AG20443 (cell line): ENCODE results near the gene ABHD18.
"Not testable (repeated sequence)": the region's sequence is repeated elsewhere in the genome, so short reads cannot be mapped to it uniquely, and the experiment has no call there.

Experiments
- DNase-seq: peaks from one replicate; pipeline ENCODE4 v3.0.0; 2012; ENCODE audit warnings: low spot score, mixed read lengths

ABHD18 gene

DNA sequence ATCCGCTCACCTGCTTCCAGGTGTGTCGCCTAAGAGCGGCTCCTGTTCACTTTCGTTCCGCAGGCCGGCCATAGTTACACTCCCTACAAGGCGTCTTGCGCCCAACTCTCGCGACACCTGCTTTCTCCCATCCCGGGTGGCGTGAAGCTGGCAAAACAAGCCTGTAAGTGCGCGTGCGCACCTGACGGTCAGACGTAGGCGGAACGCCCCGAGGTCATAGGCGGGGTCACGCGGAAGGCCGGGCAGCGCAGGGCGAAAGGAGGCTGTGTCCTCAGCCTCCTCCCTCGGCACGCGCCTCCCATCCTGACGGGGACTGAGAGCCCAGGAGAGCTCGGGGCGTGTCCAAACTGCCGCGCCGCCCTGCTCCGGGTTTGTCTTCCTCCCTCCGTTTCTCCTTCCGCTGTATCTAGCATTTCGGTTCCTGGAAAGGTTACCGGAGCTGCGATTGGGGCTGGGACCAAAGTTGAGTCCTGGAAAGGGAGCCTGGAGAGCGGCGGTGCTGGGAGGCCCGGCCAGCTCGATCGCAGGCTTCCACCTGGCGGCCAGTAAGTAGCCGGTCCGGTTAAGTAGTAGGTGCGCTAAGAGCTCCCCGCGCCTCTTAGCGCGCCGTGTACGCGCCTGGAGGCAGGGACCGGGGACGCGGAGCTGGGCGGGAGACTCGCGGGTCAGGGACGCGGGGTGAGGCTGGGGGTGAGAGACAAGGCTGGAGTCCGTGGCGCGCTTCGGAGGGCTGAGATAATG lies at the start of gene ABHD18, which contains the start of gene MFSD8:
ABHD18 (plus strand) TSS at position 345 of the 741 bp plus-strand sequence. CDS start 17,550 bp downstream, outside the sequence.
MFSD8 (minus strand) TSS at position 112 of the 741 bp plus-strand sequence; CDS start at position 72, 40 bp downstream.
- DNase-seq = peak; percentile 98

DNA sequence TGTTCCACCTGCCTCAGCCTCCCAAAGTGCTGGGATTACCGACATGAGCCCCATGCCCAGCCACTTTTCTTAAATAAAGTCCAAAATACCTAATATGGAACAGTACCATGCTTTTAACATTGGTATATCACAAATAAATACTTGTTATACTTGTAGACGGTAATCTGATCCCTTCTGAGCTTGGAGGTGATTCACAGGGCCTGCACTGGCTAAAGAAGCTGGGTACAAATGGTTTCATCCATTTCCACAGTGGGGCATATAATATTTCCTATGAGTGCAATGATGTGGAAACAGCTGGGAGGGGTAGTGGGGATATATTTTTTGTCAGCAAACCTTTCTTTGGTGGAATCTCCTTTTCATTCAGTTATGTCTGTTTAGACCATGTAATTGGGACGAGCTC lies 48.7 kb upstream of the ABHD18 start:
- DNase-seq = no peak

GRCh38 chr4:127917151-127917550 lies 48.1 kb upstream of the ABHD18 start:
- DNase-seq = no peak

DNA sequence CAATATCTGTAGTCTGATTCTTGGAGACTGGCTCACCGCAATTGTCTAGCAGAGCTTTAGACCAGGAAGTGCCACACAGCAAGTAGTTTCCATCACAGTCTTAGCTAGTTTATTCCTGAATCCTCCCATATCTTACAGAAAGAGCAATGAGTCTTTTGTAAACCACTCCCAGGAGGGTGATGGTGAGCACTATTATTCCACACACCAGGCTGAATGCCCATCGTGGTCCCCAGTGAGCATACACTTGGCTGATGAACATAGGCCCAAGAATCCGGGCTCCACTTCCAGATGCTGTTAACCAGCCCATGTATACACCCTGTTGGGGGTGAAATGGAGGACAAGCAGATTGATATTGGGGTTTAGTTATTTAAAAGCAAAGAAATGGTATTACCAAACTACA lies 44.7 kb upstream of the ABHD18 start:
- DNase-seq = no peak

DNA sequence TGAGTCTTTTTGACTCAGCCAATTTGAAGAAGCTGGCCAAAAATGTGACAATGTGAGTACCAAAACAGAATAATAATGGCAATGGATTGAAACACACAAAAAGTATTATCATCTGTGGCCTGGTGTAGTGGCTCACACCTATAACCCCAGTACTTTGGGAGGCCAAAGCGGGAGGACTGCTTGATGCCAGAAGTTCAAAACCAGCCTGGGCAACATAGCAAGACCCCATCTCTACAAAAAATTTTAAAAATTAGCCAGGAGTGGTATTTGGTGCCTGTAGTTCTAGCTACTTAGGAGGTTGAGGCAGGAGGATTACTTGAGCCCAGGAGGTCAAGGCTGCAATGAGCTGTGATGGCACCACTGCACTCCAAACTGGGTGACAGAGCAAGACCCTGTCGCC lies 43.0 kb upstream of the ABHD18 start:
- no peak for DNase-seq

GRCh38 chr4:127925720-127926119 lies 39.5 kb upstream of the ABHD18 start:
- not testable (repeated sequence) for DNase-seq

DNA sequence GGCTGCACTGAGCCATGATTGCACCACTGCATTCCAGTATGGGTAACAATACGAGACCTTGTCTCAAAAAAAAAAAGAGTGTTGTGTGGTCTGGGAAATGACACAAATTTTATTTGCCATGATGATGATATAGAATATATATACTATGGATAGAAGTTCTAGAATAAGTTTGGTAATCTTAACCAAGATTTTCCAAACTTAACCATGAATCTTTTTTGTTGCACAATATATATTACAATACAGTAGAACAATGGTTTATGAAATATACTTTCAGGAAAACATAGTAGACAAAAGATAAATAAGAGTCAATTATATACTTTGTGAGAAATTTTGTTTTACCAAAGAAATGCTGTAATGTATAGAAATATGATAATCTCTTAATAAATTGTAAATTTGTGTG lies 35.0 kb upstream of the ABHD18 start:
- DNase-seq = no peak

- not testable (repeated sequence) for DNase-seq
Observed at GRCh38 chr4:127931836-127932235, 33.4 kb upstream of the ABHD18 start.

GRCh38 chr4:127936974-127937373 lies 28.2 kb upstream of the ABHD18 start:
- DNase-seq = peak; percentile 39

- no peak for DNase-seq
Observed at GRCh38 chr4:127957105-127957504, 8.1 kb upstream of the ABHD18 start.

DNA sequence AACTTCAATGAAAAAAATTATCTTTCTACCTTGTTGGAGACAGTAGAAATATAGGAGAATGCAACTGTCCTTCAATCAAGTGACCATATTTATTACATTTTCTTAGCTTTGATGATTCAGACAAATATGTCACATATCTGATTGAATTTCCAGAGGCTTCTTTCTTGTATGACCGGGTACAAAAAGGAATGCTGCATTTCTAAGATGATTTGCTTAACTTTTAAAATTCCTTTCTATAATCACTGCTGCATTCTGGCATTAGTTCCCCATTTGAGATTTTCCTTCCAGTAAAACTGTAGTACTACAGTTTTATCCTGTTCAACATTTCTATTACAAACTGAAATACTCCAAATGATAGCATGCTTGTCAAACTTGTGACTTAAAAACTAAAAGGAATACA lies 5.4 kb upstream of the ABHD18 start:
- DNase-seq = no peak

DNA sequence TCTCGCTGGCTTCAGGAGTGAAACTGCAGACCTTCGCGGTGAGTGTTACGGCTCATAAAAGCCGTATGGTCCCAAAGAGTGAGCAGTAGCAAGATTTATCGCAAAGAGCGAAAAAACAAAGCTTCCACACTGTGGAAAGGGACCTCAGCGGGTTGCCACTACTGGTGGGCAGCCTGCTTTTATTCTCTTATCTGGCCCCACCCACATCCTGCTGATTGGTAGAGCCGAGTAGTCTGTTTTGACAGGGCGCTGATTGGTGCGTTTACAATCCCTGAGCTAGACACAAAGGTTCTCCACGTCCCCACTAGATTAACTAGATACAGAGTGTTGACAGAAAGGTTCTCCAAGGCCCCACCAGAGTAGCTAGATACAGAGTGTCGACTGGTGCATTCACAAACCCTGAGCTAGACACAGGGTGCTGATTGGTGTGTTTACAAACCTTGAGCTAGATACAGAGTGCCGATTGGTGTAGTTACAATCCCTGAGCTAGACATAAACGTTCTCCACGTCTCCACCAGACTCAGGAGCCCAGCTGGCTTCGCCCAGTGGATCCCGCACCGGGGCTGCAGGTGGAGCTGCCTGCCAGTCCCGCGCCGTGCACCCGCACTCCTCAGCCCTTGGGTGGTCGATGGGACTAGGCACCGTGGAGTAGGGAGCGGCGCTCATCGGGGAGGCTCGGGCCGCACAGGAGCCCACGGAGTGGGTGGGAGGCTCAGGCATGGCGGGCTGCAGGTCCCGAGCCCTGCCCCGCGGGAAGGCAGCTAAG lies 1.4 kb upstream of the ABHD18 start:
- not testable (repeated sequence) for DNase-seq

- not testable (repeated sequence) for DNase-seq
Observed at GRCh38 chr4:127964426-127965061, 662 bp upstream of the ABHD18 start.

- peak; percentile 32 for DNase-seq
Observed at GRCh38 chr4:127965803-127966175, 583 bp downstream of the ABHD18 start.

DNA sequence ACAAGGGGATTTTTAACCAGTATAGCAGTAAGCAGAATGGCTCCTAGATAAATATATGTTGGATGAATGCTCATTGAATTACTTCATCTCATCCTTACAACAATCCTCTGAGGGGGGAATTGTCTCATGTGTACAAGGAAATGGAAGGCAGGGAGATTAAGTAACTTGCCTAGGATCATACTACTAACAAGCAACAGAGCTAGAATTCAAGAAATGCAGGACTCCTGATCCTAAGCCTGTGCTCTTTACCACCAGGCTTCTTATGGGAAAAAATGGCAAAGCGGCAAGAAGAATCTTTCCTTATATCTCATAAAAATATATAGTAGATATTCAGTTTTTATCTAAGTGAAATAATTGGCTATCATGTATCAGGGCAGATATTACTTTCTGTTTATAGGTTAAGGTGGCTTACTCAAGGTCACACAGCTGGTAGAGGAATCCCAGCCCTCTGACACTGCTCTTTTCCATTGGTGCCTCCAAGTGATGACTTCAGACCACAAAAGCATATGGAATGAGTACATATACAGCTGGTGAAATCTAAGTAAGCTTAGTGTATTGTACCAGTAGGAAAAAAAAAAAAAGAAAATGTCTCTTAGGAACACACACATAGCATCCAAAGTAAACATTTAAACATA lies 2.1 kb downstream of the ABHD18 start:
- DNase-seq = no peak

DNA sequence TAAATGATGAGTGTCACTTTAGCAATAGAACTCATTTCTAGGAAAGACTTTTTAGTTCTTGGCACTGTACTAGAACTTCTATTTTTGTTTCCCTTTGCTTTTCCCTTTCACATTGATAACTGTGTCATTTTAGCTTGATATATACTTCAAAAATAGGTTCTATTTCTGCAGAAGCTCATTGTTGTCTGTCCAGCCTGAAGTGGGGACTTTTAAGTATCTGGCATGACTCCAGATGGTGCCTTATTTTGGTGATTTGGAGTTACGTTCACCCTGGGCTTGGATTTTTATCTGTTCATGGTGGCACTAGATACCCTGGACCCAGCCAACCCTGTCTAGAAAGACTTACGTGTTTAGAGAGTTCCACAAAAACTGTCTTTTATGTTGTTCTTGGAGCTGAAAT lies 3.4 kb downstream of the ABHD18 start:
- no peak for DNase-seq

- not testable (repeated sequence) for DNase-seq
Observed at GRCh38 chr4:127970925-127971324, 5.7 kb downstream of the ABHD18 start.

GRCh38 chr4:127975121-127975770 lies 10.0 kb downstream of the ABHD18 start:
- no peak for DNase-seq

- DNase-seq = no peak
Observed at GRCh38 chr4:127978930-127979329, 13.7 kb downstream of the ABHD18 start.

- no peak for DNase-seq
Observed at GRCh38 chr4:127982445-127982844, 17.2 kb downstream of the ABHD18 start.

DNA sequence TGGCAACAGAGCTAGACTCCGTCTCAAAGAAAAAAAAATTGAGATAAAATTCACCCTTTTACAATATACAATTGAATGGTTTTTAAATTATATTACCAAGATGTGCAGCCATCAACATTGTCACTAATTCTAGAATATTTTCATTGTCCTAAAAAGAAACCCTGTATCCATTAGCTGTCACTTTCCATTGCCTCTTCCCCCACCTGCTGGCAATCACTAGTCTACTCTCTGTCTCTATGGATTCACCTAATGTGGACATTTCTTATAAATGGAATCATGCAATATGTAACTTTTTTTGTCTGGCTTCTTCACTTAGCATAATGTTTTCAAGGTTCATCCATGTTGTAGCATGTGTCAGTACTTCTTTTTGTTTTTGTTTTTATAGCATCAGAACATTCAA lies 20.8 kb downstream of the ABHD18 start:
- no peak for DNase-seq

GRCh38 chr4:127988638-127989037 lies 23.4 kb downstream of the ABHD18 start:
- no peak for DNase-seq
